HG03520 (cell line): ENCODE results near the gene COL4A2.
A peak's percentile ranks its signal among the peaks of the same experiment; 100 is the strongest.

Source experiments
- ATAC-seq: cut with Tn5 transposase; IDR thresholded peaks from one replicate; pipeline ENCODE4 v1.9.1; 2021; ENCODE audit warnings: mild to moderate bottlenecking, moderate library complexity; ENCODE audit not compliant: unreplicated experiment

The COL4A2 gene

GRCh38 chr13:110503037-110503901 lies 196.2 kb downstream of the COL4A2 start:
- ATAC-seq: no peak

DNA sequence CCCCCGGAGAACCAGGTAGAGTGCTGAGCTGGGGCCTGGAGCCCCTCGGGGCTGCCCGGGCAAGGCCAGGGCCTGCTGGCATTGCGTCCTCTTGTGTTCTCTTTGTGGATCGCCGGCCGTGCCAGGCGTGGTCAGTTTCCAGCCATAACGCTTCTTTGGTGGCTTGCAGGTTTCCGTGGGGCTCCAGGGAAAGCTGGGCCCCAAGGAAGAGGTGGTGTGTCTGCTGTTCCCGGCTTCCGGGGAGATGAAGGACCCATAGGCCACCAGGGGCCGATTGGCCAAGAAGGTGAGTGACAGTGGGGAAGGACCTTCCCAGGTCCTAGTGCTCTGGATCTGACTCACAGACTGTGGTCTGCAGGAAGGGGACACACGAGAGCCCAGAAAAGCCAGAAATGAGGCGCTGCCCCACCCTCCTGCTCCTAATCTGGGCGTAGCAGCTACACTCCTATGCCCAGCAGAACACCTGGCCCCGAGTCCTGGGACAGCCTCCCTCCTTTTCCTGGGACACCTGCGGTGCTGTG lies 197.0 kb downstream of the COL4A2 start:
- no peak for ATAC-seq

GRCh38 chr13:110505594-110505993 lies 198.5 kb downstream of the COL4A2 start:
- ATAC-seq: no peak

DNA sequence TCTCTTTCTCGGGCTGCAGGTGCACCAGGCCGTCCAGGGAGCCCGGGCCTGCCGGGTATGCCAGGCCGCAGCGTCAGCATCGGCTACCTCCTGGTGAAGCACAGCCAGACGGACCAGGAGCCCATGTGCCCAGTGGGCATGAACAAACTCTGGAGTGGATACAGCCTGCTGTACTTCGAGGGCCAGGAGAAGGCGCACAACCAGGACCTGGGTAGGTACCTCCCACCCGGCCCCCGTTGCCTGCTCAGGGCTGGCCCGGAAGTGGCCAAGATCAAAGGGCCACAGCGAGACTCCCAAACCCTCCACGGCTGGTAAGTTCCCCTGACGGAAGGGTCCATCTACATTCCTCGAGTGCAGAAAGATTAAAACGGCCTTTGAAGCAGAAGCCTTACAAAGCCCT lies 199.3 kb downstream of the COL4A2 start:
- no peak for ATAC-seq

DNA sequence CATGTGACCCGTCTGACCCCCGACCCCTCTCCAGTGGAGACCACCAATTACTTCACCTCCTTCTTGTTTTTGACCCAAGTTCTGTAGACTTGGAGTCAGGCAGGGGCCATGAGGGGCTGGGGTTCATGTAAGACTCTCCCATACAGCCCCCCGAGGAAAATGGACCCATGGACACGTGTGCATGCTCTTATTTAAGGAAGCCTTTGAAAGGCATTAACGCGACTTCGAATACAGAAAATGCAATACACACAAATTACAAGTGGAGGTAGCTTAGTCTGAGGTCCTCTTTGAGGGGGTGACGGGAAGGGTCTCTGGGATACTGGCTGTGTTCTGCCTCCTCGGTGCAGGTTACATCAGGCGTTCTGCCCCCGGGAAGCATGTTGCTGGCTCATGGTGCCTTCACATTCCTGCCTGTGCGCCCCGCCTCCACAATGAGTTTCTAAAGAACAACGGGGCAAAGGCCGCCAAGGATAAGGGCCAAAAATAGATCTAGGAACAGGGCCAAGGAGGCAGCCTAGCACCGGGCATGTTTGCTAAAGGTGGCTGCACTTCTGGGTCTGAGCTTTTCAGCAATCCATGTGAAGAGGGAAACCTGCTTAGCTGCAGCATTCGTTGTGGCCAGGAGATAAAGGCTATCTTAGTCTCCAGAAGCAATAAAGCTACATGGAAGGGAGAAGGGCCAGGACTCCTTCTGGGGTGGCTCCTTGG lies 199.9 kb downstream of the COL4A2 start:
- no peak for ATAC-seq

DNA sequence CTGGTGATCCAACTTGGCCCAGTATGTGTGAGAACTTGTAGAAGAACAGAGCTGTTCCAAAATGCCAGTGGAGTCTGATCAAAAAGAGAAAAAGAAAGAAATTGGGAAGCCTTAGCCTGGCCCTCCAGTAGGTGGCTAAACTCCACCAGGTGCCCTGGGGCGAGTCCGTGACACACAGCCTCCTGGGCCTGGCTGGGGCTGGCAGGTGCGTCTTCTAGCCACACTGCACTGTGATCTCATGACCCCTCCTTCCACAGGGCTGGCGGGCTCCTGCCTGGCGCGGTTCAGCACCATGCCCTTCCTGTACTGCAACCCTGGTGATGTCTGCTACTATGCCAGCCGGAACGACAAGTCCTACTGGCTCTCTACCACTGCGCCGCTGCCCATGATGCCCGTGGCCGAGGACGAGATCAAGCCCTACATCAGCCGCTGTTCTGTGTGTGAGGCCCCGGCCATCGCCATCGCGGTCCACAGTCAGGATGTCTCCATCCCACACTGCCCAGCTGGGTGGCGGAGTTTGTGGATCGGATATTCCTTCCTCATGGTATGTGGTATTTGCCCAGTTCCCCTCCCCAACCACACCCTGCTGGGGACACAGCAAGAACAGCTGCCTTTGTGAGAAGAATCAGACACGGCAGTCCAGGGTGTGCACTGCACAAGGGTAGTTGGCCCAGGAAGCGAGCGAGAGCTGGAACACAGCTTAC lies 200.7 kb downstream of the COL4A2 start:
- ATAC-seq: no peak

DNA sequence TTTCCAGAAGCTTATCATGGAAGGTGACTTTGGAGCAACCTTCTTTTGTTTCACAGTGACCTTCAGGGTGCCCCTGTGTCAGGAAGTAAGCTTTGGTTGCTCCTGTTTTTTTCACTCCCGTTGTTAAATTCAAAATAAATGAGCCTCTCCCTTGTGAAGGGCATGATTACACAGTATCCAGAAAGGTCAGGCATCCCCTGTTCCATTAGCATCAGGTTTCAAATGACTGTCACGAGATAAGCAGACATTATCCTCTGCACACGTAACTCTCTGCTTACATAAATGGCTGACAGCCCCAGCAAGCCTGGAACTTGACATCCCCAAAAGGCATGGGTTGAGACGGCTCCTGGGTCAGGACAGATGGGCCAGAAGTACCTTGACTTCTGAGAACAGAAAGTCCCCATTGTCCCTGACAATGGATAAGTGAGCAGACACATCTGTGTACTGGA lies 202.4 kb downstream of the COL4A2 start:
- no peak for ATAC-seq

GRCh38 chr13:110509971-110510786 lies 203.1 kb downstream of the COL4A2 start:
- ATAC-seq: peak; percentile 44

DNA sequence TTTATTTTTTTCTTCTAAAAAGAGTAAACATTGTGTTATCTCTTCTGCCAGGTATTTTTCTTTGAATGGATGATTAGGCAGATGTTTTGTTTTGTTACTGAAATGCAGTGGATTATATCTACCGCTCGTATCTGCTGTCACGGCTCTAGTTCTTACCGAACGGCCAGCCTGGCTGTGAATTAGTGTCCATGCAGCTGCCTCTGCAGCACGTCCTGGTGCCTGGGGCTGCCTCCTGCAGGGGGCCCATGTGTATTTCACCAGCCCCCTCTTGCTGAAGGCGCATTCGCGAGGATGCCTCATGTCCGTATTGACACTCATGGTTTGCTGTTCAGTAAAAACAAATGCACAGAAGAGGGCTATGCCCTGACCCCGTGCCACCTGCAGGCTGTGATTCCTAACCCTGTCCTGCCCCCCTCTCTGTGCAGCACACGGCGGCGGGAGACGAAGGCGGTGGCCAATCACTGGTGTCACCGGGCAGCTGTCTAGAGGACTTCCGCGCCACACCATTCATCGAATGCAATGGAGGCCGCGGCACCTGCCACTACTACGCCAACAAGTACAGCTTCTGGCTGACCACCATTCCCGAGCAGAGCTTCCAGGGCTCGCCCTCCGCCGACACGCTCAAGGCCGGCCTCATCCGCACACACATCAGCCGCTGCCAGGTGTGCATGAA lies 204.6 kb downstream of the COL4A2 start:
- ATAC-seq: no peak

GRCh38 chr13:110512198-110512740 lies 205.2 kb downstream of the COL4A2 start:
- ATAC-seq: no peak

- ATAC-seq: no peak
These were observed 209.4 kb downstream of the COL4A2 start for GRCh38 chr13:110516500-110516899.

DNA sequence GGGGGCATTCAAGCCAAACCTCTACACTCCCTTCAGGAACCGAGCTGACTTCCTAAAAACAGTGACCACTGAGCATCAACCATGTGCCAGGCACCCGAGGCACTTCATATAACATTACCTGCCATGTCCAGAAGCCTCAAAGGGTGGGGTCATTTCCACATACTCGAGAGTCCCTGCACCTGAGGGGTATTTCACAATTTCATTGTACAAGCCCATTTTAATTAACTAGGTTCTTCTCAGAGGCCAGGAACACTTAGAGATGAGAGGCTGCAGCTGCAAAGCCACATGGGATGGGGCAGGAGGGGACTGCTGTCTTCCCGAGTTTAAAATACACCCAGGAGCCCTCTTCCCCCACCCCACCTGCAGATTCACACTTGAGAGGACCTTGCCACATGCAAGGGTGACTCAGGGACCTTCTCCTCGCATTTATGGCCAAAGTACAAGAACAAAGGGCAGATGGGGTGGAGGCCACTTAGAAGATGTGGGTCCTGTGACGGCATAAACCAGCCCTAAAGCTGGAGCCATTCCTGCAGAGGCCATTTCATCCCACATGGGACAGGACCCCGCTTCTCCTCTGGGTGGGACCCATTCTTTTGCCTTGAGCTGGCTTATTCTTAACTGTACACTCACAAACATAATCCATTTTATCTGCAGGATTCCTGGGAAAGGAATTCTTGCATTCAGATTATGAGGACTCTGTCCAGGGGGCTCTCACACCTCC lies 210.6 kb downstream of the COL4A2 start:
- ATAC-seq: no peak

GRCh38 chr13:110518226-110518525 lies 211.1 kb downstream of the COL4A2 start:
- ATAC-seq: no peak

GRCh38 chr13:110518571-110518970 lies 211.5 kb downstream of the COL4A2 start:
- ATAC-seq: no peak

- ATAC-seq: no peak
These were observed 212.0 kb downstream of the COL4A2 start for GRCh38 chr13:110519046-110519445.

DNA sequence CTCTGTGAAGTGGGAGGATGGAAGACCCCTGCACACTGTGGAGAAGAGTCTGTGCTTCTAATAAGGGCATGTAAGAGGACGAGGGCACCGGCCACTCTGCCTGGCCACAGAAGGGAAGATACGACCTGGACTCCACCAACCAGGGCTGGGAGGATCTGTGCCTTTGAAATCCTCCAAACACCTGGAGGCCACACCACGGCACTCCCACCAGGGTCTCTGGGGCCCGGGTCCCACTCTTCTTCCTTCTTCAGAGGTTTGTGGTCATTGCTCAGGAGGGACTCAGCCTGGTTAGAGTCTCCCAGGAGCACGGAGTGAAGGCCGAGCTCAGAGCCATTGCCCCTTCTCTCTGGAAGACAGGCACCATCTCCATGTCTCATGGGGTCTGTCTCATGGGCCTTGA lies 212.4 kb downstream of the COL4A2 start:
- ATAC-seq: no peak

DNA sequence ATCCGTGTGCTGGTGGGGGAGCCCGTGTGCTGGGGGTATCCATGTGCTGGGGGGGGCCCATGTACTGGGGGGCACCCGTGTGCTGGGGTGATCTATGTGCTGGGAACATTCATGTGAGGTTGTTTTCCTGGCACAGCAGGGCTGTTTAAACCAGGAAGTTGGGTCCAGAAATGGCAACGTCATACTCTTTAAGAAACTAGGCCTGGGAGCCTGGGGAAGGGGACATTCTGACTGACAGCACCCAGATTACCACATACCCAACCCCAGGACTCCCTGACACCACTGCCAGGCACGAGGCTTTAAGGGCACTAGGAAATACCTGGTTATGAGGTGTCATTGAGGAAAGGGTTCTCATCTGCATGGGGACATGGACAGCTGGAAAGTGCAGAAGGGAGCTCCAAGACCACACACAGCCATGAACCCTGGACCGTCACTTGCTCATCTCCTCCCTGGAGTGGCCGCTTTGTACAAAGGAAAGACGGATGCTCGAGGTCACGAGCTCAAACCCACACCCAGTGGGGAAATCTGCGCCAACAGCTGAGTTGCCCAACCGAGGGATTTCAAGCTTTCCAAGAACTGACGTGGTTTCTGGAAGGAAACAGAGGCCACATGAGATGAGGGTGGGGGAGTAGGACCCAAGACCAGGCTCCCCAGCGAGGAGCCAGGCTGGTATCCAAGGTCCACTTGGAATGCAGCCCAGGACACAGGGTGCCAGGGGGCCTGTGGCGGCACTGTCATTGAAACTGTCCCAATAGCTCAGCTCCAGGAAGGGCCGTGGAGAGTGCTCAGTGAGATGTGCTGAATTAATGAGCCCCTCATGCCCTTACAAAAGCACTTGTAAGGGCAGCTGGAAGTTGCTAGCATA lies 213.6 kb downstream of the COL4A2 start:
- ATAC-seq: no peak

- no peak for ATAC-seq
These were observed 214.2 kb downstream of the COL4A2 start for GRCh38 chr13:110521296-110521680.
